ENCODE measurements around the gene TUBG1.
A peak's percentile ranks its signal among the peaks of the same experiment; 100 is the strongest.
"Not testable (repeated sequence)": the region's sequence is repeated elsewhere in the genome, so short reads cannot be mapped to it uniquely, and the experiment has no call there.

Gene TUBG1

DNA sequence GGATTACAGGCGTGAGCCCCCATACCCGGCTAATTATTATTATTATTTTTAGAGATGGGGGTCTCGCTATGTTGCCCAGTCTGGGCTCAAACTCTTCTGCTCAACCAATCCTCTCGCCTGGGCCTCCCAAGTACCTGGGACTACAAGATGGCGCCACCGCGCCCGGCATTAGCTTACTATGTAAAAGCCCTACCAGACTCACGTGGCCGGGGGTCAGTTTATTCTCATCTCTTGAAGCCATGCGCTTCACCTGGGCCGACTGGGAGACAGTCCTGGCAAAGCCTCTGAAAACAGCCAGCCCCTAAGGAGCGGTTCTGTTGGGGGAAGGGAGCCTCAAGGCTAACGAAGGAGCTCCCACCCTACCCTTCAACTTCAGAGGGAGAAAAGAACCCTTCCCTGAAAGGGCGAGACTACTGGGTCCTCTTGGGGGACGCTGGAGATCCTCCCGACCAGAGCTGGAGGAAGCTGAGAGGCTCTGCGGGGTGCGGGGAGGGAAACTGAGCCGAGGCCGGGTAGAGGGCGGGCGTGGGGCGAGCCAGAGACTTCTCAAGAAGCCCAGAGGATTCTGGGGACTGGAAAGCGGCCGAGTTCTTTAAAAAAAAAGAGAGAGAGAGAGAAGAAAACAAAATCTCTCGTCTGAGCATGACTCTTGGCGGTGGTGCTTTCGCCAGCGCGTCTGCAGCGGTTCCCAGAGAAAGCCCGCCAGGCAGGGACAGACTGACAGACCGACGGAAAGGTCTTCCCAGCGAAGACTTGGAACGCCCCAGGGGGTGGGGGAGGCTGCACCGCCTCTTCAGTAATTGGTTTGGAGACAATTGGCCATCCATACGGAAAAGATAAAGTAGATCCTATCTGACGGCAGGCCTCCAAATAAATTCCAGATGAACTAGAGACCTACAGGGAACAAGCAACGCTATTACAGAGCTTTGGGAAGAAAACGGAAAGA is 44.0 kb downstream of the TUBG1 start:
- DNase-seq (ENCODE audit: insufficient read length, low spot score) = no peak
- no peak for TF ChIP-seq PAX5 (IDR thresholded peaks at IDR 0.05; ENCODE audit: insufficient read depth, low read length, severe bottlenecking)
- TF ChIP-seq POLR2A (IDR thresholded peaks at IDR 0.05; ENCODE audit: low read depth, low read length) = no peak
- no peak for TF ChIP-seq POU2F2 (IDR thresholded peaks at IDR 0.05; ENCODE audit: low read depth, low read length)
- TF ChIP-seq TAF1 (IDR thresholded peaks at IDR 0.05; ENCODE audit: low read depth, low read length) = no peak
- no peak for TF ChIP-seq SPI1 (IDR thresholded peaks at IDR 0.05; ENCODE audit: low read depth, low read length)
- no peak for TF ChIP-seq POLR2AphosphoS5 (IDR thresholded peaks at IDR 0.05; ENCODE audit: low read depth, low read length)
- no peak for FAIRE-seq

DNA sequence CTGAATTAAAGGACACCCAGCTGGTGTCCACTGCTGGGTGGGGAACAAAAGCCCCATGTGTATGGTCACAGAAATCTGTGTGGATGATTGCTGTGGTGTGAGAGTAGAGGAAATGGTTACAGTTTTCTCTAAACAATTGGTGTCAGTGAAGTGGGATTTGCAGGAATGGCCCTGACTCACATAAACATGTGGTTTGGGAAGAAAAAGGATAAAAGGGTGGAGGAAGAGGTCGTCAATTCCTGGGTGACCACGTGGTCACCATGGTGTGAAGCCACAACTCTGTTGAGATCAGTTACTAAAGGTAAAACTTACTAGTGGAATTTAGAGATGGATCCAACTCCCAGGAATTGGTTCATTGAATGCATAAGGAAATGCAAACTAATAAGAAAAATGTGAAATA is 46.0 kb downstream of the TUBG1 start:
- TF ChIP-seq TAF1 (IDR thresholded peaks at IDR 0.05; ENCODE audit: low read depth, low read length) (no peak), POLR2A (IDR thresholded peaks at IDR 0.05; ENCODE audit: low read depth, low read length) (no peak), POU2F2 (IDR thresholded peaks at IDR 0.05; ENCODE audit: low read depth, low read length) (no peak), PAX5 (IDR thresholded peaks at IDR 0.05; ENCODE audit: insufficient read depth, low read length, severe bottlenecking) (no peak), SPI1 (IDR thresholded peaks at IDR 0.05; ENCODE audit: low read depth, low read length) (no peak), POLR2AphosphoS5 (IDR thresholded peaks at IDR 0.05; ENCODE audit: low read depth, low read length) (no peak)
- DNase-seq (ENCODE audit: insufficient read length, low spot score) (no peak), FAIRE-seq (no peak)

DNA sequence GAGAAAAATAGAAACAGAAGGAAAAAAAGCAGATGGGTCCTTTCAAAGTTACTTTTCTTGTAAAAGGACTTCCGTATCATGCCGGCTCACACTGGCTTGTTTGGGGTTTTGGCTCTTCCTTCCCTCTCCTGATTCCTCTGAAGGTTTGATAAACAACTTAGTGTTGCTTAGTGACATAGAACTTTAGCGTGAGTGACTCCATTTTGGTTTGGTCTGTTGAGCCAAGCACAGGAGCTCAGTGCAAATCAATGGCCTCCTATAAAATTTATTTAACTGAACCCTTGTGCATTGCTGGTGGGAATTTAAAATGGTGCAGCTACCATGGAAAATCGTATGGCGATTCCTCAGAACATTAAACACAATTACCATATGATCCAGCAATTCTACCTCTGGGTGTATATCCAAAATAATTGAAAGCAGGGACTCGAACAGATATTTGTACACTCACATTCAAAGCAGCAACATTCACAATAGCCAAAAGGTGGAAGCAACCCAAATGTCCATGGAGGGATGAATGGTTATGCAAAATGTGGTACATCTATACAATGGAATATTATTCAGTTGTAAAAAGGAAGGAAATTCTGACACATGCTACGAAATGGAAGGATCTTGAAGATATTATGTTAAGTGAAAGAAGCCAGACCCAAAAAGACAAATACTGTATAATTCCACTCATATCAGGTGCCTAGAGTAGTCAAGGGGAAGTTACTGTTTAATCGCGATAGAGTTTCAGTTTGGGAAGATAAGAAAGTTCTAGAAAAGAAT is 48.5 kb downstream of the TUBG1 start:
- FAIRE-seq (no peak), DNase-seq (ENCODE audit: insufficient read length, low spot score) (no peak)
- TF ChIP-seq TAF1 (IDR thresholded peaks at IDR 0.05; ENCODE audit: low read depth, low read length) (no peak), SPI1 (IDR thresholded peaks at IDR 0.05; ENCODE audit: low read depth, low read length) (no peak), POLR2A (IDR thresholded peaks at IDR 0.05; ENCODE audit: low read depth, low read length) (no peak), POU2F2 (IDR thresholded peaks at IDR 0.05; ENCODE audit: low read depth, low read length) (no peak), POLR2AphosphoS5 (IDR thresholded peaks at IDR 0.05; ENCODE audit: low read depth, low read length) (no peak), PAX5 (IDR thresholded peaks at IDR 0.05; ENCODE audit: insufficient read depth, low read length, severe bottlenecking) (no peak)

DNA sequence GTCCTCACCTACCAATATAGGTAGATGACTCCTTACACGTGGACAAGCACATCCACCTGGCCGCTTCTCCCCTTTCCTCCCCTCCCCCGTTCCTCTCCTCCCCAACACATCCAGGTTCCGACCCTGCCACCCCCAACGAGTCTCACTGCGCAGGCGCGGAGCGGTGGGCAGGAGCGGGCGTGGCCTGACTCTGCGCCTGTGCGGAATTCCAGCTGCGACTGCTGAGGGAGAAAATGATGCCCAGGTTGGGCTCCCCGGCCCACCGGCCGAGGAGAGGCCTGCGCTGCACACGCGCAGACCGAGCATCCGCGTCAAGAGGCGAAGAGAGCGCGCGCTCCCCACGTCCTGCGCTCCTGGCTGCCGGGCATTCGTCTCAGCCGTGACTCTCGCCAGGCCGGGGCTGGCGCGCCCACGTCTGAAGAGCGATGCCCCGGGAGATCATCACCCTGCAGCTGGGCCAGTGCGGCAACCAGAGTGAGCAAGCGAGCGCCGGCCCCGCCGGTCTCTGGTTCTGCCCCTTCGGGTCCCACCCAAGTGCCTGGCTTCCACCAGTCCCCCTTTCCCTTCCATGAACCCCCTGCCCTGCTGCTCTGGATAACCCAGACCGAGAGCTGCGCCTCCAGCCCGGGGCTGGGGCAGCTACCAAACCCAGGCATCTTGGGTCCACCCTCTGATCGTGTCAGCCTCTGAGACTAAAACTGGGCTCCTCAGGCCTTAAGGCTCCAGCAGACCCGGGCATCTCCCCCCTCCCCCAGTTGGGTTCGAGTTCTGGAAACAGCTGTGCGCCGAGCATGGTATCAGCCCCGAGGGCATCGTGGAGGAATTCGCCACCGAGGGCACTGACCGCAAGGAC is 49.8 kb downstream of the TUBG1 start, which contains the start of gene TUBG2:
TSS of gene TUBG2 (plus strand) at position 206 of the 853 bp plus-strand sequence. CDS start at position 426, 220 bp downstream.
- peak; percentile 81 for DNase-seq (ENCODE audit: insufficient read length, low spot score)
- FAIRE-seq = peak; percentile 87
- TF ChIP-seq PAX5 (IDR thresholded peaks at IDR 0.05; ENCODE audit: insufficient read depth, low read length, severe bottlenecking) = no peak
- TF ChIP-seq SPI1 (IDR thresholded peaks at IDR 0.05; ENCODE audit: low read depth, low read length) = no peak
- no peak for TF ChIP-seq POLR2AphosphoS5 (IDR thresholded peaks at IDR 0.05; ENCODE audit: low read depth, low read length)
- no peak for TF ChIP-seq TAF1 (IDR thresholded peaks at IDR 0.05; ENCODE audit: low read depth, low read length)
- TF ChIP-seq POU2F2 (IDR thresholded peaks at IDR 0.05; ENCODE audit: low read depth, low read length) = no peak
- TF ChIP-seq POLR2A (IDR thresholded peaks at IDR 0.05; ENCODE audit: low read depth, low read length) = no peak

DNA sequence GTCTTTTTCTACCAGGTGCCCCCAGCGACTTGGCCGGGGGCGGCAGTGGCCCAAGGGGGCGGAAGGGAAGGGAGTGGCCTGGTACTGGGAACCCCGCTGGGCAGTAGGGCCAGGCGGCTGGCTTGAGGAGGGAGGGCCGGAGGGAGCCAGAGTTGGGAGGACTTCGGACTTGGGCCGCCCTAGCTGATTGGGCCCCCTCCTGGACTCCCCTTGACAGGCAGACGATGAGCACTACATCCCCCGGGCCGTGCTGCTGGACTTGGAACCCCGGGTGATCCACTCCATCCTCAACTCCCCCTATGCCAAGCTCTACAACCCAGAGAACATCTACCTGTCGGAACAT is 50.4 kb downstream of the TUBG1 start:
- DNase-seq (ENCODE audit: insufficient read length, low spot score) = not testable (repeated sequence)
- FAIRE-seq = peak; percentile 85

DNA sequence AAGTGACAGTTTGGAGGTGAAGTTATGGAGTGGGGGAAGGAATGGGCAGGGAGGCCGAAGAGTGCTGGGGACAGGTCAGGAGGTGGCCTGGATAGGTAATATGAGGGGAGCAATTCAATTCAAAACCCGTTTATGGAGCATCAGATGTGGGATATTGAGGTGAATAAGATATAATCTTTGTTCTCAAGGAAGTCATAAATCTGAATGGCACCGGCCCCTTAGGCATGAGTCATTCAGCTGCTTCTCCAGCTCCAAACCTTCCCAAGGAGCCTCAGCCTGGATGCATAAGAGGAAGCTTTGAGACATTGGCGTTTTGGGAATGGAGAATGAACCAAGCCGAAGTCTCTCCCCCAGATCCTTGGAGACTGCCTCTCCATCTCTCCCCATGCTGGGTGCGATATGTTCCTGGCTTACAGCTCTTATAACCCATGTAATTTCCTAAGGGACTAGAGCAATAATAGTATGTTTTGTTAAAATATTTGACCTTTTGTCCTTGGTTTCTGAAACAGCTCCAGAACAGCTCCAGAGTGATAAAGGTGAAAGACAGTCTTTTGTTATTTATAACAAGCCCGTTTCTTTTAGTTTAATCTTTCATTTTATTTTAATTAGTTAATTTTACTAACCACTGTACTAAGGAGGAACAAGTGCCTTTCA is 51.3 kb downstream of the TUBG1 start:
- FAIRE-seq = no peak
- no peak for TF ChIP-seq POLR2AphosphoS5 (IDR thresholded peaks at IDR 0.05; ENCODE audit: low read depth, low read length)
- no peak for TF ChIP-seq PAX5 (IDR thresholded peaks at IDR 0.05; ENCODE audit: insufficient read depth, low read length, severe bottlenecking)
- no peak for TF ChIP-seq SPI1 (IDR thresholded peaks at IDR 0.05; ENCODE audit: low read depth, low read length)

More for the DNA sequence above, 51.3 kb downstream of the TUBG1 start:
- DNase-seq (ENCODE audit: insufficient read length, low spot score) = no peak

All from GM12891 (cell line).